B cell (primary cell): ENCODE measurements around the gene HOXA4. TPM values are rescaled to one million over a fixed set of nuclear protein-coding genes. Genes with fewer than 3 reads are reported as not detected.

ENCODE experiments used
- ATAC-seq: fragments of 200-7000 bp; cut with Tn5 transposase; one replicate; pipeline ENCODE4 v1.10.0; 2021; ENCODE audit warnings: low read depth, mild to moderate bottlenecking, moderate number of reproducible peaks, moderate library complexity
- CTCF ChIA-PET: fragments of 350-600 bp; sonication (Branson Sonifier 250); formaldehyde crosslinking; loops from one replicate; lab custom pipeline; 2021; ENCODE audit warnings: antibody characterized with exemption, inconsistent platforms; lab: Charles Lee
- POLR2A ChIA-PET: fragments of 350-600 bp; sonication (Branson Sonifier 250); formaldehyde crosslinking; loops from one replicate; lab custom pipeline; 2021; ENCODE audit warnings: antibody characterized with exemption; lab: Charles Lee
- DNase-seq: peaks from one replicate; pipeline ENCODE4 v3.0.0; 2013
- H2AFZ ChIP-seq: 2 replicates; pipeline ENCODE4 v1.6.1; 2012; ENCODE audit warnings: mild to moderate bottlenecking, low read depth, low read length; ENCODE audit not compliant: insufficient read depth, poor library complexity, severe bottlenecking
- H3K27ac ChIP-seq, 2 donors: 1 replicate in 1 of 2; 2 replicates in 1 of 2; pipeline ENCODE4 v1.5.1; 2012 to 2013; ENCODE audit warnings: low read length in 2 of 2, mild to moderate bottlenecking in 2 of 2, moderate library complexity in 1 of 2
- H3K27me3 ChIP-seq, 4 experiments: fragments of 200-600 bp in 1 of 4; sonication (generic) in 1 of 4; replicated peaks in 1 of 4; 1 replicate in 2 of 4; 2 replicates in 2 of 4; pipeline versions ENCODE4 v1.6.1 to v1.7.0; 2013 to 2016; ENCODE audit warnings: low read length in 3 of 4, mild to moderate bottlenecking in 2 of 4, mixed read lengths in 1 of 4, moderate library complexity in 1 of 4; ENCODE audit not compliant: insufficient read depth in 4 of 4, control insufficient read depth in 3 of 4; ENCODE audit errors: control extremely low read depth in 1 of 4
- H3K36me3 ChIP-seq, 2 experiments: replicated peaks in 1 of 2; 1 replicate in 1 of 2; 2 replicates in 1 of 2; pipeline versions ENCODE4 v1.6.1 to v1.7.1; 2013; ENCODE audit warnings: low read length in 1 of 2; ENCODE audit not compliant: insufficient read depth in 2 of 2, control insufficient read depth in 1 of 2; ENCODE audit errors: control extremely low read depth in 1 of 2, extremely low read depth in 1 of 2
- H3K4me1 ChIP-seq, 2 donors: fragments of 200-600 bp in 1 of 2; sonication (generic) in 1 of 2; 1 replicate in 1 of 2; 2 replicates in 1 of 2; pipeline versions ENCODE4 v1.5.1 to v1.6.1; 2013 to 2017; ENCODE audit warnings: low read length in 2 of 2; ENCODE audit not compliant: control insufficient read depth in 2 of 2, insufficient read depth in 2 of 2
- H3K4me2 ChIP-seq: replicated peaks from 2 replicates; pipeline ENCODE3; 2012; ENCODE audit warnings: mild to moderate bottlenecking, low read depth, low read length; ENCODE audit not compliant: poor library complexity, severe bottlenecking
- H3K4me3 ChIP-seq, 5 experiments: fragments of 200-600 bp in 1 of 5; sonication (generic) in 1 of 5; 1 replicate in 3 of 5; 2 replicates in 2 of 5; pipeline versions ENCODE4 v1.5.1 to v1.7.0; 2011 to 2016; ENCODE audit warnings: low read length in 4 of 5, mild to moderate bottlenecking in 4 of 5, low read depth in 2 of 5, control low read depth in 1 of 5, moderate library complexity in 1 of 5; ENCODE audit not compliant: insufficient read depth in 1 of 5; ENCODE audit errors: control extremely low read depth in 1 of 5, extremely low read depth in 1 of 5
- H3K79me2 ChIP-seq: fragments of 200-600 bp; sonication (generic); one replicate; pipeline ENCODE4 v1.6.0; 2016; ENCODE audit warnings: low read length; ENCODE audit not compliant: control insufficient read depth, insufficient read depth
- H3K9ac ChIP-seq: fragments of 200-600 bp; sonication (generic); 2 replicates; pipeline ENCODE4 v1.6.1; 2017; ENCODE audit warnings: mild to moderate bottlenecking, low read length, moderate library complexity
- H3K9me3 ChIP-seq, 3 donors: one replicate each; pipeline versions ENCODE4 v1.6.1 to v1.7.1; 2013; ENCODE audit warnings: low read length in 2 of 3; ENCODE audit not compliant: control insufficient read depth in 2 of 3, insufficient read depth in 1 of 3; ENCODE audit errors: control extremely low read depth in 1 of 3
- H4K20me1 ChIP-seq: 2 replicates; pipeline ENCODE4 v1.6.0; 2012; ENCODE audit warnings: mild to moderate bottlenecking, low read length; ENCODE audit not compliant: insufficient read depth, control insufficient read depth, poor library complexity, severe bottlenecking
- H3K27ac Mint-ChIP-seq: one replicate; pipeline ENCODE4 v1.8.0; 2021; ENCODE audit warnings: mixed read lengths
- H3K27me3 Mint-ChIP-seq: one replicate; pipeline ENCODE4 v1.8.0; 2021; ENCODE audit warnings: mixed read lengths
- H3K4me1 Mint-ChIP-seq: one replicate; pipeline ENCODE4 v1.8.0; 2021; ENCODE audit warnings: mixed read lengths
- H3K4me3 Mint-ChIP-seq: one replicate; pipeline ENCODE4 v1.8.0; 2021; ENCODE audit warnings: mixed read lengths
- H3K9me3 Mint-ChIP-seq: one replicate; pipeline ENCODE4 v1.8.0; 2022; ENCODE audit warnings: mixed read lengths; ENCODE audit not compliant: insufficient read depth
- CTCF ChIP-seq: fragments of 200-600 bp; IDR thresholded peaks from one replicate; pipeline ENCODE4 v1.8.0; 2022; ENCODE audit warnings: antibody characterized with exemption, mild to moderate bottlenecking
- EZH2 ChIP-seq: IDR thresholded peaks from 2 replicates; pipeline ENCODE4 v1.6.1; 2012; ENCODE audit warnings: borderline replicate concordance, low read depth, mild to moderate bottlenecking, moderate library complexity, low read length; ENCODE audit not compliant: insufficient read depth, poor library complexity, severe bottlenecking
- WGBS: methylation state at CpG from one replicate; pipeline ENCODE4 v1.1.5; 2013; ENCODE audit warnings: missing lambda C conversion rate; ENCODE audit not compliant: insufficient coverage; 5-methylcytosine and 5-hydroxymethylcytosine counted together
- intact Hi-C: fragments of 100-400 bp; cut with micrococcal nuclease; formaldehyde crosslinking; loops from one replicate; pipeline ENCODE4 v1.10.0; 2022
- polyA plus RNA-seq: library from polyadenylated mRNA; depleted of rRNA; stranded (reverse); fragments of >200 nt; gene quantifications from 2 replicates; pipeline ENCODE4 v1.2.3, GENCODE V29; 2012
- total RNA-seq, 2 donors: library from RNA; stranded (reverse); fragments of 120-200 nt in 1 of 2; gene quantifications; 1 replicate in 1 of 2; 2 replicates in 1 of 2; pipeline versions ENCODE4 v1.2.3 to v1.2.4, GENCODE V29; 2013 to 2022

The HOXA4 gene
- total and polyA plus RNA-seq, 2 donors (not counting 1 experiment from before 2014, with no cell fraction given), result 0.30 TPM; not detected in 1

GRCh38 chr7:27172823-27173510 lies 42.4 kb upstream of the HOXA4 start:
- peaks cover 8% of the 10 kb centered on the region for H4K20me1 ChIP-seq
- TF ChIP-seq CTCF, result no peak
- no peak for TF ChIP-seq EZH2
- H2AFZ ChIP-seq, result peak overlapping the region; percentile 64
- H3K4me3 Mint-ChIP-seq, result peak overlapping the region; percentile 54
- peaks cover 19% of the 10 kb centered on the region for H3K4me1 Mint-ChIP-seq
- intact Hi-C loops, result loop anchor here (1.0 kb wide), 1 partner anchor 11 kb away; no protein-coding TSS in a partner anchor
- ChIA-PET POLR2A (interaction anchor here (0.8 kb wide), 1 partner anchor 22 kb away, joined by 3 read pairs; no protein-coding TSS in a partner anchor), CTCF (interaction anchor here (0.7 to 2.8 kb wide), 8 partner anchors 9 to 1306 kb away, joined by 3 to 10 read pairs (median 4); no protein-coding TSS in a partner anchor)
- no peak overlapping the region for H3K27ac Mint-ChIP-seq
- H3K27ac ChIP-seq, result no peak overlapping the region
- ATAC-seq (no peak), DNase-seq (no peak)
- peaks cover 0 to 64% (median 15%) of the 10 kb centered on the region in 3 donors for H3K9me3 ChIP-seq
- no peaks in the 10 kb centered on the region for H3K9me3 Mint-ChIP-seq
- no peaks in the 10 kb centered on the region for H3K79me2 ChIP-seq
- H3K4me3 ChIP-seq, result peak overlapping the region in 3 of 5 experiments; percentile 36 to 55 (median 51)
- WGBS, result 3% methylated on average over 56 of the region's 58 CpGs
- H3K27me3 ChIP-seq, result peaks cover 0 to 96% (median 81%) of the 10 kb centered on the region in 4 experiments
- H3K9ac ChIP-seq, result peak overlapping the region; percentile 61
- H3K4me1 ChIP-seq, result peaks cover 38 to 63% of the 10 kb centered on the region in 2 donors
- H3K36me3 ChIP-seq, result no peaks in the 10 kb centered on the region
- peak overlapping the region; percentile 93 for H3K4me2 ChIP-seq
- H3K27me3 Mint-ChIP-seq, result peaks cover 55% of the 10 kb centered on the region

- Mint-ChIP-seq H3K9me3 (no peaks in the 10 kb centered on the region), H3K27me3 (peaks cover 56% of the 10 kb centered on the region), H3K4me1 (peaks cover 19% of the 10 kb centered on the region), H3K4me3 (peak overlapping the region; percentile 44), H3K27ac (peak overlapping the region; percentile 23)
- Histone ChIP-seq H2AFZ (no peak overlapping the region), H3K27ac (no peak overlapping the region), H3K9ac (no peak overlapping the region), H3K79me2 (no peaks in the 10 kb centered on the region), H3K9me3 (peaks cover 0 to 68% (median 16%) of the 10 kb centered on the region in 3 donors), H3K36me3 (no peaks in the 10 kb centered on the region), H3K4me1 (peaks cover 38 to 63% of the 10 kb centered on the region in 2 donors), H3K4me2 (no peak overlapping the region), H3K4me3 (no peak overlapping the region), H4K20me1 (peaks cover 8% of the 10 kb centered on the region), H3K27me3 (peaks cover 0 to 96% (median 80%) of the 10 kb centered on the region in 4 experiments)
- 9% methylated on average over 10 of the region's 10 CpGs for WGBS
- intact Hi-C loops, result no loop called here
- DNase-seq (peak; percentile 48), ATAC-seq (no peak)
- ChIA-PET CTCF (interaction anchor here (0.9 to 2.8 kb wide), 6 partner anchors 10 to 1306 kb away, joined by 3 to 10 read pairs (median 4); no protein-coding TSS in a partner anchor), POLR2A (no interaction called here)
- TF ChIP-seq EZH2 (no peak), CTCF (no peak)
Observed at GRCh38 chr7:27172315-27172774, 41.8 kb upstream of the HOXA4 start.
